Cardiac muscle cell (in vitro differentiated cells and primary cell): ENCODE results near the gene KRT71. TPM values are rescaled to one million over a fixed set of nuclear protein-coding genes. Genes with fewer than 3 reads are reported as not detected.

Experiments
- DNase-seq, 2 donors: peaks; one replicate each; pipeline versions ENCODE4 v3.0.0 to v3.0.0-alpha.2; 2010 to 2017; ENCODE audit warnings: low read depth in 1 of 2, low spot score in 1 of 2
- H3K27ac ChIP-seq: fragments of 200-600 bp; sonication (generic); 2 replicates; pipeline ENCODE4 v1.5.1; 2016
- H3K27me3 ChIP-seq: fragments of 200-600 bp; sonication (generic); 2 replicates; pipeline ENCODE4 v1.6.0; 2016; ENCODE audit warnings: control low read depth
- H3K36me3 ChIP-seq: fragments of 200-600 bp; sonication (generic); 2 replicates; pipeline ENCODE4 v1.5.1; 2016; ENCODE audit warnings: control low read depth
- H3K4me1 ChIP-seq: fragments of 200-600 bp; sonication (generic); 2 replicates; pipeline ENCODE4 v1.8.1; 2017; ENCODE audit warnings: low read depth, mild to moderate bottlenecking, mixed run types
- H3K4me3 ChIP-seq: fragments of 200-600 bp; sonication (generic); 2 replicates; pipeline ENCODE4 v1.5.1; 2016; ENCODE audit warnings: mild to moderate bottlenecking
- H3K9me3 ChIP-seq: fragments of 200-600 bp; sonication (generic); 2 replicates; pipeline ENCODE4 v1.5.1; 2017; ENCODE audit warnings: low read depth, mild to moderate bottlenecking, control low read depth
- CTCF ChIP-seq: IDR thresholded peaks from 2 replicates; pipeline ENCODE4 v1.5.1; 2012; ENCODE audit warnings: low read depth, mild to moderate bottlenecking, low read length
- polyA plus RNA-seq: library from polyadenylated mRNA; unstranded; fragments of >200 nt; fragmentation: Nextera tagmentation; extraction: Ambion mirVana; gene quantifications from 2 replicates; pipeline ENCODE4 v1.2.1, GENCODE V29; 2016
- total RNA-seq: library from RNA; depleted of rRNA; stranded (reverse); fragments of >200 nt; gene quantifications from 2 replicates; pipeline ENCODE4 v1.2.3, GENCODE V29; 2016

The KRT71 gene
- total and polyA plus RNA-seq, 2 experiments from 2014 or later, result not detected

DNA sequence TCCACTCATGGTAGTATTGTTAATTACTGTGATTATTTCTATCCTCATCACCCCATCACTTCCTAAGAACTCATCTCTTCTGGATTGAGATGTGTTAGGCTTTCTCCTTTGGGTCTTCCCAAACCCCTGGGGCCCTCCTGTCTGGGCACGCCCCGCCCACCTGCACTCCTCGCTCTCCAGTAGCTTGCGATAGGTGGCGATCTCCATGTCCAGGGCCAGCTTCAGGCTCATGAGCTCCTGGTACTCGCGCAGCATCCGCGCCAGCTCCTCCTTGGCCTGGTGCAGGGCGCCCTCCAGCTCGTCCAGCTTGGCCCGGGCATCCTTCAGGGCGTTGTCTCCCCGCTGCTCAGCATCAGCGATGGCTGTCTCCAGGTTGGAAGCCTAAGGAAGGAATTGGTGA is 6.8 kb downstream of the KRT71 start:
- H3K9me3 ChIP-seq, result no peaks in the 10 kb centered on the region
- no peak overlapping the region for H3K4me3 ChIP-seq
- no peak for TF ChIP-seq CTCF
- no peaks in the 10 kb centered on the region for H3K36me3 ChIP-seq
- H3K27me3 ChIP-seq, result peaks cover 35% of the 10 kb centered on the region
- no peak overlapping the region for H3K27ac ChIP-seq
- no peaks in the 10 kb centered on the region for H3K4me1 ChIP-seq
- DNase-seq, result no peak

DNA sequence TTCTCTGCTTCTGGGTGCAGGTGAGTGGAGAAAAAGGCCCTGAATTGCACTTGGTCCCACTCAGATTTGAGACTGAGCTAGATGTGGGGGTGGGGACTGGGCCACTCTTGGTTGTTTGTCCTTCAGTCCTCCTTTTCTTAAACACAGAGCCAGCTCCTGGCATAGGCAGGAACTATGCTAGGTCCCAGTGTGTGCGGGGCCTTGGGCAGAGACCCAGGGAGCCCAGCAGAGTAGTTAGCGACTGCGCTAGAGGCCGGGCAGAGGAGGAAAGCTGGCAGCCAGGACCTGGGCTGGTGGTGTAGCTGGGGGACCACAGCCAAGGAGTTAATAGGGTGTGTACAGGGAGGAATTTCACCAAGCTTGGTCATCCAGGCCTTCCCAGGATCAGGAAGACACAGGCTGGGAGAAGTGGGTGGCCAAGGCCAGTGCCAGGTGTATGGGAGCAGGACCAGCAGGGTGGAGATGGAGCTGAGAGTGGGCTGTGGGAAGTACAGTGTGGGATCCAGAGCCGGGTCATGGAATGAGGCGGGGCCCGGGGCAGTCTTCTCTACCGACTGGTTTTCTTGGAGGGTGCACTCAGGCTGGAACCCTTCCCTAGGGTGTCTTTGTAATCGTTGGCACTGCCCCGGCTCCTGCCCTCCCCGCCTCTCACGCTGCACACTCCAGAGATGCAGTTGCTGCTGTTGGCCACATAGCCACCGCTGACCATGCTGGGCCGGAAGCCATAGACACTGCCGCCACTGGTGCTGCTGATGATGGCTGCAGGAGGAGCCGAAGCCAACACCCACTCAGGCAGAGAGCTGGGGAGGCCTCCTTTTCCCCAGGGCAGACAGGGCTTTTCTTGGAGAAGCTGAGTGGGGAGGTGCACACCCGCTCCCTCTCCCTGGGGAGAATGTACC is 8.7 kb downstream of the KRT71 start:
- H3K27me3 ChIP-seq, result peaks cover 24% of the 10 kb centered on the region
- H3K9me3 ChIP-seq, result no peaks in the 10 kb centered on the region
- DNase-seq, result no peak
- no peaks in the 10 kb centered on the region for H3K36me3 ChIP-seq
- H3K4me3 ChIP-seq, result no peak overlapping the region
- H3K4me1 ChIP-seq, result no peaks in the 10 kb centered on the region
- H3K27ac ChIP-seq, result no peak overlapping the region
- TF ChIP-seq CTCF, result no peak

GRCh38 chr12:52542785-52543318 is 10.1 kb downstream of the KRT71 start:
- Histone ChIP-seq H3K9me3 (no peaks in the 10 kb centered on the region), H3K27me3 (peaks cover 18% of the 10 kb centered on the region), H3K36me3 (no peaks in the 10 kb centered on the region), H3K27ac (no peak overlapping the region), H3K4me1 (no peaks in the 10 kb centered on the region), H3K4me3 (no peak overlapping the region)
- TF ChIP-seq CTCF, result no peak
- DNase-seq, result no peak

DNA sequence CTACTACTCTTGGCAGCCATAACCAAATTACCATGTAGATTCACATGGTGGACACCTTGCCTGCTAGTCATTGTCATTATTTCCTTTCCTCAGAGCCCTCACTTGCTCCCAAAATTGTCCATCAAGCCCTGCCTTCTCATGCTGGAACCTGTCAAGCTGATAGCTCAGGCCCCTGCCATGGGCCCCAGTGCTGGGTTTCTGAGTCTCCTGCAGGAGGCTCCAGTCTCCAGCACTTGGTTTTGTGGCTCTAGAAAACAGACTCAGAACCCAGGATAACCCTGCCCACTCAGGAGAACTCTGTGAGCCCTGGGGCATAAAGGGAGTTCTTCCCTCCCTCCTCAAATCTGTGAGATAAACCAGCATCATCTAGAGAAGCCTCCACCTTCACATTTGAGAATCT is 10.8 kb downstream of the KRT71 start:
- peaks cover 17% of the 10 kb centered on the region for H3K27me3 ChIP-seq
- no peak for DNase-seq
- H3K9me3 ChIP-seq, result no peaks in the 10 kb centered on the region
- H3K4me1 ChIP-seq, result no peaks in the 10 kb centered on the region
- H3K4me3 ChIP-seq, result no peak overlapping the region
- H3K27ac ChIP-seq, result no peak overlapping the region
- no peak for TF ChIP-seq CTCF
- no peaks in the 10 kb centered on the region for H3K36me3 ChIP-seq

DNA sequence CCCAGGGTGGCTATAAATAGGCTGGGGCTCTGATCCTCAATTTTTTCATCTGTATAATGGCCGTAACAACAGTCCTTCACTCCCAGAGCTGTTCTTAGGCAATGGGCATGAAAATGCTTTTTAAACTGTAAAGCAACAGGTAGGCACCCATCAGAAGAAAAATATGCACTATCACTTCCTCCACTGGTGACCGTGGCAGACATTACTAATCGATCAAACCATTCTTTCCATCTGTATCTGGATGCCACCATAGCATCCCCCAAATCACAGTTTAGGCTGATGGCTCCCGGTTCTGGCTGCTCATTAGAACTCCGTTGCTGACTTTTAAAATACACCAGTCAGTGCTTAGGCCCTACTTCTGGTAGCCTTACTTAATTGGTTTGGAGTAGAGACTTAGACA is 11.2 kb downstream of the KRT71 start:
- H3K4me1 ChIP-seq, result no peaks in the 10 kb centered on the region
- no peak overlapping the region for H3K27ac ChIP-seq
- H3K36me3 ChIP-seq, result no peaks in the 10 kb centered on the region
- no peaks in the 10 kb centered on the region for H3K9me3 ChIP-seq
- DNase-seq, result no peak
- peaks cover 13% of the 10 kb centered on the region for H3K27me3 ChIP-seq
- no peak overlapping the region for H3K4me3 ChIP-seq
- TF ChIP-seq CTCF, result no peak
